ENCODE results near the gene MAP6. TPM values are rescaled to one million over a fixed set of nuclear protein-coding genes. Genes with fewer than 3 reads are reported as not detected.

The MAP6 gene
- total and polyA plus RNA-seq, 12 donors = 1.2 to 9.1 (median 5.8) TPM

DNA sequence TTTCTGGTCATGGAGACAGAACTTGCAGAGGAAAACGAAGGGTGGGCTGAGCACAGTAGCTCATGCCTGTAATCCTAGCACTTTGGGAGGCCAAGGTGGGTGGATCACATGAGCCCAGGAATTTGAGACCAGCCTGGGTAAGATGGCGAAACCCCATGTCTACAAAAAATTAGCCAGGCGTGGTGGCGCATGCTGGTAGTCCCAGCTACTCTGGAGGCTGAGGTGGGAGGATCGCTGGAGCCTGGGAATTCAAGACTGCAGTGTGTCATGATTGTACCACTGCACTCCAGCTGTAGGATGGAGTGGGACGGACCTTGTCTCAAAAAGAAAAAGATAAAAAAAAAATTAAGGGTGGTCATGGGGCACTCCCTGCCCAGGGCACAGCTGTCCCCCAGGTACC lies 100.9 kb downstream of the MAP6 start:
- intact Hi-C loops (cut with DNase I) = no loop called here

DNA sequence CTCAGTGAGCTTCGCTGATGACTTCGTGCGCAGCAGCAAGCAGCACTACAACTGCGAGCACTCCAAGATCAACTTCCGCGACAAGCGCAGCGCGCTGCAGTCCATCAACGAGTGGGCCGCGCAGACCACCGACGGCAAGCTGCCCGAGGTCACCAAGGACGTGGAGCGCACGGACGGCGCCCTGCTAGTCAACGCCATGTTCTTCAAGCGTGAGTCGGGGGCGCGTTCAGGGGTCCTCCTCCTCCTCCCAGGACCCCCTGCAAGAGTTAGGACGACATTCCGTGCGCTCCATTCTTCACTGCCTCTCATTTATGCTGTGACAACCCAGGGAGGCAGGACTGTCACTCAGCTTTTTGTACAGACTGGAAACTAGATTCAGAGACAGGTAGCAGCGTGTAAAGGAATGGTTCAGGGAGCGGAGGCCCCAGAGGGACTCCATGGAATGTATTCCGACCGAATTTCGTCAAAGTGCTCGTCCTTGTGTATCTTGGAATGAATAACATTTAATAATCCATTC lies 102.0 kb downstream of the MAP6 start:
- H3K27ac ChIP-seq = peak overlapping the region in 2 of 10 donors; percentile 98 to 100

More for the DNA sequence above, 100.9 kb downstream of the MAP6 start:
- ATAC-seq (no peak), DNase-seq (no peak)
- Histone ChIP-seq H3K36me3 (peaks cover 10 to 79% (median 65%) of the 10 kb centered on the region in 9 donors), H3K4me1 (peaks cover 28 to 98% (median 75%) of the 10 kb centered on the region in 9 donors), H3K9me3 (no peaks in the 10 kb centered on the region), H3K27me3 (no peaks in the 10 kb centered on the region), H3K27ac (peak overlapping the region in 2 of 10 donors; percentile 20 to 44), H3K4me3 (no peak overlapping the region)
- TF ChIP-seq, protein P1, sequence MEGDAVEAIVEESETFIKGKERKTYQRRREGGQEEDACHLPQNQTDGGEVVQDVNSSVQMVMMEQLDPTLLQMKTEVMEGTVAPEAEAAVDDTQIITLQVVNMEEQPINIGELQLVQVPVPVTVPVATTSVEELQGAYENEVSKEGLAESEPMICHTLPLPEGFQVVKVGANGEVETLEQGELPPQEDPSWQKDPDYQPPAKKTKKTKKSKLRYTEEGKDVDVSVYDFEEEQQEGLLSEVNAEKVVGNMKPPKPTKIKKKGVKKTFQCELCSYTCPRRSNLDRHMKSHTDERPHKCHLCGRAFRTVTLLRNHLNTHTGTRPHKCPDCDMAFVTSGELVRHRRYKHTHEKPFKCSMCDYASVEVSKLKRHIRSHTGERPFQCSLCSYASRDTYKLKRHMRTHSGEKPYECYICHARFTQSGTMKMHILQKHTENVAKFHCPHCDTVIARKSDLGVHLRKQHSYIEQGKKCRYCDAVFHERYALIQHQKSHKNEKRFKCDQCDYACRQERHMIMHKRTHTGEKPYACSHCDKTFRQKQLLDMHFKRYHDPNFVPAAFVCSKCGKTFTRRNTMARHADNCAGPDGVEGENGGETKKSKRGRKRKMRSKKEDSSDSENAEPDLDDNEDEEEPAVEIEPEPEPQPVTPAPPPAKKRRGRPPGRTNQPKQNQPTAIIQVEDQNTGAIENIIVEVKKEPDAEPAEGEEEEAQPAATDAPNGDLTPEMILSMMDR (IDR thresholded peaks at IDR 0.05) = no peak
- 86 to 87% methylated on average over 6 of the region's 6 CpGs for WGBS, 2 donors

DNA sequence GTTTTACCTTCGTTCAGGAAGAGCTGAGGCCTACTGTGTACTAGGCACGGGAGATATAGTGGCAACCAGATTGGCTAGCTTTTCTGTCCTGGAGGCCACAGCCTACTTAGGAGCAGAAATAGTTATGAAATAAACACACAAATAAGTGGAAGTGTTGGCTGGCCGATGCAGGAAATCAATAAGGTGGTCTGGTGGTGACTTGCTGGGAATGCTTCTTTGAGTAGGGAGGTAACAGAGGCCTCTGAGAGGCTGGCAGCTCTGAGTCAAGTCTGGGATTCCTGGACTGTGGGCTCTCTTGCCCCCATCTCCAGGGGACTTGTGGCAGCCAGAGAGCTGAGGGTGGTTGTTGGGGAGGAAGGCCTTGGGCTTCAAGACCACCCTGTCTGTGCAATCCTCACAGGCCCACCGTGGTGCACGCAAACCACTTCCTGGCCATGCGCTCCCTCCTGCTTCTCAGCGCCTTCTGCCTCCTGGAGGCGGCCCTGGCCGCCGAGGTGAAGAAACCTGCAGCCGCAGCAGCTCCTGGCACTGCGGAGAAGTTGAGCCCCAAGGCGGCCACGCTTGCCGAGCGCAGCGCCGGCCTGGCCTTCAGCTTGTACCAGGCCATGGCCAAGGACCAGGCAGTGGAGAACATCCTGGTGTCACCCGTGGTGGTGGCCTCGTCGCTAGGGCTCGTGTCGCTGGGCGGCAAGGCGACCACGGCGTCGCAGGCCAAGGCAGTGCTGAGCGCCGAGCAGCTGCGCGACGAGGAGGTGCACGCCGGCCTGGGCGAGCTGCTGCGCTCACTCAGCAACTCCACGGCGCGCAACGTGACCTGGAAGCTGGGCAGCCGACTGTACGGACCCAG lies 102.7 kb downstream of the MAP6 start:
- 78% methylated on average over 43 of the region's 43 CpGs for WGBS, 2 donors
- TF ChIP-seq, protein P1 (IDR thresholded peaks at IDR 0.05) = no peak
- H3K9me3 ChIP-seq = no peaks in the 10 kb centered on the region
- H3K4me1 ChIP-seq = peaks cover 29 to 88% (median 71%) of the 10 kb centered on the region in 9 donors
- H3K36me3 ChIP-seq = peaks cover 10 to 61% (median 47%) of the 10 kb centered on the region in 9 donors
- no peak for ATAC-seq
- no peak for DNase-seq
- peak overlapping the region in 6 of 10 donors; percentile 72 to 99 (median 88) for H3K4me3 ChIP-seq
- H3K27me3 ChIP-seq = no peaks in the 10 kb centered on the region
- peak overlapping the region in 9 of 10 donors; percentile 98 to 100 (median 99) for H3K27ac ChIP-seq
- intact Hi-C loops (cut with DNase I) = no loop called here

More for the DNA sequence above, 102.0 kb downstream of the MAP6 start:
- Histone ChIP-seq H3K27me3 (no peaks in the 10 kb centered on the region), H3K4me3 (no peak overlapping the region), H3K4me1 (peaks cover 28 to 87% (median 69%) of the 10 kb centered on the region in 9 donors), H3K9me3 (no peaks in the 10 kb centered on the region), H3K36me3 (peaks cover 10 to 68% (median 54%) of the 10 kb centered on the region in 9 donors)
- WGBS, 2 donors = 87 to 89% methylated on average over 34 of the region's 34 CpGs
- ATAC-seq = no peak
- intact Hi-C loops (cut with DNase I) = no loop called here
- TF ChIP-seq, protein P1 (IDR thresholded peaks at IDR 0.05) = no peak
- DNase-seq = no peak

DNA sequence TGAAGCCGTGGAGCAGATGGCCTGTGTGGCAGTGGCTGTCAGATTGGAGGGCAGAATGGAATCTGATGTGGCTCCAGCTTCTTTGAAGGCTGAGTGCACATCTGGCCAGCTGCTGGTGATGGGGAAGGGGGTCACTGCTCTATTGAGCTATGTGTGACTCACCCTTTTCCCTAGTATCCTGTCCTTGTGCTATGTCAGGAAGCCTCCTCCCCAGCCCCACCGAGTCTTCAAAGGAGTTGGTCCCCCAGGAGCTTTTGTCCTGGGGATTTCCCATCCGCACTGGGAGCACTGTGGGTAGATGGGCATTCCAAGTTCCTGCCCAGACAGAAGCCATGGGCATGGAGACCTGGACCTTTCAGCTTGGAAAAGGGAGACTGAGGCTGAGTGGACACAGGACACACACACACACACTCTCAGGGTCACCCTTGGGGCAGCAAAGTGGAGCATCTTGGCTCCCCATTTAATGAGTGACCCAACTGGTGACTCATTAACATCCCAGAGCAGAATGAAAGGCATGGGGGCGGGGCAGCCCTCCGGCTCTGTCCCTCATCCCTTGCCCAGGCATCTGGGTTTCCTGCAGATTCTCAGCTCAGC lies 103.5 kb downstream of the MAP6 start:
- Histone ChIP-seq H3K4me1 (peaks cover 26 to 88% (median 69%) of the 10 kb centered on the region in 9 donors), H3K27ac (peak overlapping the region; percentile 98 to 100 (median 99)), H3K4me3 (peak overlapping the region in 8 of 10 donors; percentile 72 to 99 (median 88)), H3K36me3 (peaks cover 10 to 53% (median 39%) of the 10 kb centered on the region in 9 donors), H3K9me3 (no peaks in the 10 kb centered on the region), H3K27me3 (no peaks in the 10 kb centered on the region)
- intact Hi-C loops (cut with DNase I) = no loop called here
- DNase-seq (peak; percentile 60 to 62), ATAC-seq (peak in 4 of 8 donors; percentile 22 to 38 (median 28))
- TF ChIP-seq, protein P1 (IDR thresholded peaks at IDR 0.05) = no peak
- 22 to 27% methylated on average over 5 of the region's 5 CpGs for WGBS, 2 donors
